ENCODE results near the gene HSD17B1.
A peak's percentile ranks its signal among the peaks of the same experiment; 100 is the strongest.

Gene HSD17B1

DNA sequence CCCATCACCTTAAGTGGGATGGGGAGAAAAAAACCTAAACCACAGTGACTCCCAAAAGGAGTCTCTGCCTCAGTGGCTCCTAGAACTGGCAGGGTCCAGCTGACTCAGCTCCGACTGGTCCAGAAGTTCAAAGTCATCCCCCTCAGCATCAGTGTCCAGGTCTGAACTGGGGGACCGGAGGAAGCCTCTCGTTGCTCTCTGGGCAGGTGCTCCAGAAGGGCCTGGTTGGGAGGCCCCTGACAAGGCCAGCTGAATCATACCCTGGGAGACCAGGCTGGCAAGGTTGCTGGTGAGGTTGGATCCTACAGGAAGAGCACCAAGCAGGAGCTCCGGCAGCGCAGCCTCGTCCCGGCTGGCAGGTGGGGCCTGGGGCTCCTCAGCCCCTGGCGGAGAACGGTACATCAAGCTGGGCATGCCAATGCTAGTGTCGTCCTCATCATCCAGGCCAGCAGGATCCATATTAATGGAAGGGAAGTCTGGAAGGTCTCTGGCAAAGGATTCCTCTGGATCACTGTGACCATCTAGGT lies 29.1 kb downstream of the HSD17B1 start:
- Histone ChIP-seq H3K27me3 (ENCODE audit: insufficient read depth, low read depth) (no peaks in the 10 kb centered on the region), H3K36me3 (ENCODE audit: insufficient read depth) (peaks cover 5% of the 10 kb centered on the region; the same call in 1 of the 2 replicates), H3K9ac (no peak overlapping the region), H3K79me2 (ENCODE audit: insufficient read depth, low read depth) (peaks cover 7% of the 10 kb centered on the region; the same call in 1 of the 2 replicates), H2AFZ (ENCODE audit: low read depth) (no peak overlapping the region), H3K4me3 (IDR thresholded peaks at IDR 0.05; ENCODE audit: insufficient read depth, low read depth, low read length) (no peak overlapping the region), H3K4me2 (no peak overlapping the region), H4K20me1 (ENCODE audit: insufficient read depth) (no peaks in the 10 kb centered on the region), H3K4me1 (ENCODE audit: low read depth, poor library complexity, severe bottlenecking) (peaks cover 63% of the 10 kb centered on the region), H3K27ac (no peak overlapping the region; the same call in 1 of the 2 replicates)
- TF ChIP-seq, protein P1, sequence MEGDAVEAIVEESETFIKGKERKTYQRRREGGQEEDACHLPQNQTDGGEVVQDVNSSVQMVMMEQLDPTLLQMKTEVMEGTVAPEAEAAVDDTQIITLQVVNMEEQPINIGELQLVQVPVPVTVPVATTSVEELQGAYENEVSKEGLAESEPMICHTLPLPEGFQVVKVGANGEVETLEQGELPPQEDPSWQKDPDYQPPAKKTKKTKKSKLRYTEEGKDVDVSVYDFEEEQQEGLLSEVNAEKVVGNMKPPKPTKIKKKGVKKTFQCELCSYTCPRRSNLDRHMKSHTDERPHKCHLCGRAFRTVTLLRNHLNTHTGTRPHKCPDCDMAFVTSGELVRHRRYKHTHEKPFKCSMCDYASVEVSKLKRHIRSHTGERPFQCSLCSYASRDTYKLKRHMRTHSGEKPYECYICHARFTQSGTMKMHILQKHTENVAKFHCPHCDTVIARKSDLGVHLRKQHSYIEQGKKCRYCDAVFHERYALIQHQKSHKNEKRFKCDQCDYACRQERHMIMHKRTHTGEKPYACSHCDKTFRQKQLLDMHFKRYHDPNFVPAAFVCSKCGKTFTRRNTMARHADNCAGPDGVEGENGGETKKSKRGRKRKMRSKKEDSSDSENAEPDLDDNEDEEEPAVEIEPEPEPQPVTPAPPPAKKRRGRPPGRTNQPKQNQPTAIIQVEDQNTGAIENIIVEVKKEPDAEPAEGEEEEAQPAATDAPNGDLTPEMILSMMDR (conservative IDR thresholded peaks at IDR 0.05; ENCODE audit: low read depth, low read length), result no peak

DNA sequence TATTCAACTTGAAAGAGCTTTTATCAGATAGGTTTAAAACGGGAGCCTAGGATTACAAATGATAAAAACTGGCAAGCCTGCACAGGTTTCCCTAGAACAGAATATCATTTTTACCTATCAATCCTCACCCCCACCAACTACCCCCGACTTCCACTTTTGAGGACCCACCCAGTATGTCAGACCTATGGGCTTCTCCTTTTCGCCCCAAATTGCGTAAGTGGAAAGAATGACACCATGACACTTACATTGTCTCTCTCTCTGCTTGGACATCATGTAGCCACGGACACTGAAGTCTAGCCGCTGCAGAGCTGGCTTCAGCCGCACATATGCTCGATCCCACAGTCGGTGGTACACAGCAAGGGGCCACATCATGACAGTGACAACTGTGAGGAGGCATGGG lies 32.2 kb downstream of the HSD17B1 start:
- H3K4me1 ChIP-seq (ENCODE audit: low read depth, poor library complexity, severe bottlenecking), result peaks cover 70% of the 10 kb centered on the region
- no peaks in the 10 kb centered on the region for H3K27me3 ChIP-seq (ENCODE audit: insufficient read depth, low read depth)
- H2AFZ ChIP-seq (ENCODE audit: low read depth), result no peak overlapping the region
- H4K20me1 ChIP-seq (ENCODE audit: insufficient read depth), result no peaks in the 10 kb centered on the region
- no peaks in the 10 kb centered on the region for H3K79me2 ChIP-seq (ENCODE audit: insufficient read depth, low read depth)
- no peak overlapping the region for H3K9ac ChIP-seq
- TF ChIP-seq, protein P1 (conservative IDR thresholded peaks at IDR 0.05; ENCODE audit: low read depth, low read length), result no peak
- no peak overlapping the region for H3K4me3 ChIP-seq (IDR thresholded peaks at IDR 0.05; ENCODE audit: insufficient read depth, low read depth, low read length)
- peaks cover 5% of the 10 kb centered on the region; the same call in 1 of the 2 replicates for H3K36me3 ChIP-seq (ENCODE audit: insufficient read depth)
- H3K27ac ChIP-seq, result no peak overlapping the region
- H3K4me2 ChIP-seq, result no peak overlapping the region

DNA sequence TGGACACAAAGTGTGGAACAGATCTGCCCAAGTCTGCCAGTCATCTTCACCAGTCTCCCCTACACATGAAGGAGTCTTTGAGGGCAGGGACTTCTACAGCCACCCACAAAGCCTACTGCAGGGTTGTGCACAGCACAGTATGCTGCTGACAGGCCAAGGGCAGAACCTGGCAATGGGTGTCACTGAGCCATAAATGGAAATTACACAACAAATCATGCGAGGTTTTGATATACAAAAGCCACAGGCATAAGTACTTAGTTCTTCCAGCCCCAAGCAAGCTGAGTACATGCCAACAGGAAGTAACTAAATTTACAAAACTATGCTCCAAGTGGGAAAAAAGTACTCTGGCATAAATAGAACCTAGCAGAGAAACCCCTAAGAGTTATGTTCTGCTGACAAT lies 32.6 kb downstream of the HSD17B1 start:
- Histone ChIP-seq H3K27ac (no peak overlapping the region), H3K79me2 (ENCODE audit: insufficient read depth, low read depth) (no peaks in the 10 kb centered on the region), H3K4me3 (IDR thresholded peaks at IDR 0.05; ENCODE audit: insufficient read depth, low read depth, low read length) (no peak overlapping the region), H3K9ac (no peak overlapping the region), H3K27me3 (ENCODE audit: insufficient read depth, low read depth) (no peaks in the 10 kb centered on the region), H3K36me3 (ENCODE audit: insufficient read depth) (peaks cover 5% of the 10 kb centered on the region; the same call in 1 of the 2 replicates), H2AFZ (ENCODE audit: low read depth) (no peak overlapping the region), H3K4me2 (peak overlapping the region; percentile 44; the same call in 1 of the 2 replicates), H4K20me1 (ENCODE audit: insufficient read depth) (no peaks in the 10 kb centered on the region), H3K4me1 (ENCODE audit: low read depth, poor library complexity, severe bottlenecking) (peaks cover 66% of the 10 kb centered on the region)
- TF ChIP-seq, protein P1 (conservative IDR thresholded peaks at IDR 0.05; ENCODE audit: low read depth, low read length), result no peak

DNA sequence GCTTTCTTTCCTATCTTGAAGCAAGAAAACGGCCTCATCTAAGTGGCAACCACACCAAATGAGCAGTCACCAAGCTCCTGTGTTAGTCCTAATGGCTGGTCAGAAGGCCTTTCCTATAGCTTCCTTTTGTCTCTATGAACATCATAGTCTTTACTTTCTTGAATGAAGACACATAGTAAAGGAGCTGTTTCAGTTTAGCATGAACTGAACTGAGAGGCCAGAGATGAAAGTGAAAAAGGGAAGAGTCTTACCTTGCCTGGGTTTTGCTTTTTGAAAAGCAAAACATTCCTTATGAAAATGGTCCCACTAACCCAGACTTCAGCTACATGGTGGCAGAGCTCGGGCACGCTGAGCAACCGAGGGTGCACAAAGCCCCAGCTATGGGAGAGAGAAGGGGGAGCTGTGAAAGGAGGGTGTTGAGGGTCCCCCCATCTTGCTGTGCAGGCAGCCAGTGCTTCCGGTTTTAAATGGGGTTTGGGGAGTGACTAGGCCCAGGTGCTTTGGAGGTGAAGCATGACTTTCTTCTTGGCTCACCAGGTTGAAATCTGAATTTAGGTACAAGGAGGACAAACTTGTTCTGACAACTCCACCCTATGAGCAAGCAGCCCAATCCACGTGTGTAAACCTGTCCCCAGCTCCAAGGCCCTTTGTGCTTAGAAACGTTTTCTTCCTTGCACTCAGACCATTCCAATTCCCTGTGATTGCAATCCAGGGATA lies 33.9 kb downstream of the HSD17B1 start:
- H3K27ac ChIP-seq, result peak overlapping the region; percentile 36; the same call in 1 of the 2 replicates
- TF ChIP-seq, protein P1 (conservative IDR thresholded peaks at IDR 0.05; ENCODE audit: low read depth, low read length), result no peak

More for the DNA sequence above, 33.9 kb downstream of the HSD17B1 start:
- Histone ChIP-seq H2AFZ (ENCODE audit: low read depth) (no peak overlapping the region), H3K4me2 (peak overlapping the region; percentile 44), H3K4me1 (ENCODE audit: low read depth, poor library complexity, severe bottlenecking) (peaks cover 52% of the 10 kb centered on the region), H3K4me3 (IDR thresholded peaks at IDR 0.05; ENCODE audit: insufficient read depth, low read depth, low read length) (no peak overlapping the region), H3K36me3 (ENCODE audit: insufficient read depth) (peaks cover 5% of the 10 kb centered on the region; the same call in 1 of the 2 replicates), H3K9ac (no peak overlapping the region), H4K20me1 (ENCODE audit: insufficient read depth) (no peaks in the 10 kb centered on the region), H3K27me3 (ENCODE audit: insufficient read depth, low read depth) (no peaks in the 10 kb centered on the region), H3K79me2 (ENCODE audit: insufficient read depth, low read depth) (no peaks in the 10 kb centered on the region)
